Right cardiac atrium (tissue), 5 donors: ENCODE measurements around the gene TFEC. TPM values are rescaled to one million over a fixed set of nuclear protein-coding genes. Genes with fewer than 3 reads are reported as not detected.
"Not testable (repeated sequence)": the region's sequence is repeated elsewhere in the genome, so short reads cannot be mapped to it uniquely, and the experiment has no call there.

Source experiments
- ATAC-seq, 2 donors: fragments of 200-7000 bp; cut with Tn5 transposase; one replicate each; pipeline versions ENCODE4 v1.8.0 to v1.9.1; 2020; ENCODE audit warnings: moderate library complexity in 2 of 2, mild to moderate bottlenecking in 1 of 2
- DNase-seq, 3 donors: peaks; one replicate each; pipeline ENCODE4 v3.0.0-alpha.2; 2020
- H3K27ac ChIP-seq: one replicate; pipeline ENCODE4 v1.5.1; 2013; ENCODE audit warnings: mild to moderate bottlenecking, low read length, control low read depth, moderate library complexity
- H3K27me3 ChIP-seq: one replicate; pipeline ENCODE4 v1.6.1; 2013; ENCODE audit not compliant: control insufficient read depth, insufficient read depth
- H3K4me1 ChIP-seq: one replicate; pipeline ENCODE4 v1.6.1; 2013; ENCODE audit warnings: low read length; ENCODE audit not compliant: control insufficient read depth, insufficient read depth
- H3K4me3 ChIP-seq: one replicate; pipeline ENCODE4 v1.5.1; 2013; ENCODE audit warnings: low read length, control low read depth
- H3K9me3 ChIP-seq: one replicate; pipeline ENCODE4 v1.6.1; 2013; ENCODE audit warnings: low read length; ENCODE audit not compliant: control insufficient read depth
- WGBS: extraction: QIAGEN DNeasy Blood & Tissue Kit; methylation state at CpG from one replicate; pipeline ENCODE4 v1.1.7; 2013; 5-methylcytosine and 5-hydroxymethylcytosine counted together
- intact Hi-C, 4 donors: fragments of 100-400 bp; cut with DNase I; formaldehyde crosslinking; loops; one replicate each; pipeline versions ENCODE4 v1.11.0 to v1.14.0; 2022 to 2023
- long read RNA-seq, 4 donors: library from polyadenylated mRNA; unstranded; transcript quantifications; one replicate each; pipeline ENCODE4 v2.0.0, GENCODE V29; 2020 to 2021
- polyA plus RNA-seq: library from polyadenylated mRNA; stranded (reverse); fragments of 200-250 nt; gene quantifications from one replicate; pipeline ENCODE4 v1.2.3, GENCODE V29; 2013
- total RNA-seq, 4 donors: library from RNA; stranded (reverse); fragmentation: NEBNext Ultra II Directional; extraction: Animal tissue kit (Norgen Biotek cat#: 25700); gene quantifications; one replicate each; pipeline ENCODE4 v1.2.1, GENCODE V29; 2021
- donor health status: healthy with polysubstance abuse.
- donor health status: DM: no; HTN: yes; CAD: no.
- donor health status: DM: no; HTN: no; CAD: no.
- donor health status: DM: no; HTN: yes; CAD: no; lungs with severe emphysema.
- donor health status: DM: yes; HTN: yes; CAD: no.

The TFEC gene
- total RNA-seq, result 1 to 10 TPM; 2.0 to 4.3 (median 3.0) TPM
- polyA plus RNA-seq, result 0.41 TPM
- long read RNA-seq, donor 1, partial matches to known transcripts, result 0 of 1 reads
- long read RNA-seq, donor 1, other reads (novel, unspliced or antisense), result 1 of 1 reads
- long read RNA-seq, donor 2, result 0 reads
- long read RNA-seq, donor 3, full-length matches to known transcripts, result 2 of 3 reads
- long read RNA-seq, donor 3, partial matches to known transcripts, result 0 of 3 reads
- long read RNA-seq, donor 3, other reads (novel, unspliced or antisense), result 1 of 3 reads
- long read RNA-seq, donor 4, result 0 reads

DNA sequence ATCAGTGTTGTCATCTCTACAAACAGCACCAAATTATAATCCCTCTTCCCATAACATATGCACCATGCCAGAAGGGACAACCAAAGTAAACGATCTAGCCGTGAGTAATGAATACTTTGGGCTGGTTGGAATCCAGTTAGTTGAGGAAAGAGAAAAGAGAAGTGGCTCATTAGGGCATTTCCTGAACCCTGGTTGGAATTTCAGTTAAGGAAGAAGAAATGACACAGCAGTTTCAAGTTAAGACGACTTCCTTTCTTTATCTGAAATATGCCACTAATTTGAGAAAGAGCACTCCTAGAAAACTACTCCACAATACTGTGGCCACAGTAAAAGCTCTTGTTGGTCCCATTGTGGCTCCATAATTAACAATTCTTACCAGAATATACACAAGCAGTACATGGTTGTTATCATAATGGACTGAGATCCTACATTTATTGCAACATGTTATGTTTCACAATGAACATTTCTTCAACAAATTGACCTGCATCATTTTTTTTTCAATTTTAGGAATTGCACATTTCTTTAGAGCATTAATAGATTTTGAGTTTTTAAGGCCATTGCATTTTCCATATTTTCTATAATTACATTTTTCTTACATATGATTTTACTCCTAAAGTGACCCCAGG is at the start of gene TFEC:
Gene TFEC, minus strand, starts transcription at position 113 of the 626 bp plus-strand sequence. CDS start 46,322 bp downstream, outside the sequence.
- H3K9me3 ChIP-seq, result no peaks in the 10 kb centered on the region
- DNase-seq (no peak), ATAC-seq (no peak)
- no peak within 1 kb of the TSS for H3K27ac ChIP-seq
- intact Hi-C loops, result no loop called here
- 28% methylated on average over 3 of the region's 3 CpGs for WGBS
- no peaks in the 10 kb centered on the region for H3K27me3 ChIP-seq
- no peak within 1 kb of the TSS for H3K4me3 ChIP-seq
- H3K4me1 ChIP-seq, result no peaks in the 10 kb centered on the region

DNA sequence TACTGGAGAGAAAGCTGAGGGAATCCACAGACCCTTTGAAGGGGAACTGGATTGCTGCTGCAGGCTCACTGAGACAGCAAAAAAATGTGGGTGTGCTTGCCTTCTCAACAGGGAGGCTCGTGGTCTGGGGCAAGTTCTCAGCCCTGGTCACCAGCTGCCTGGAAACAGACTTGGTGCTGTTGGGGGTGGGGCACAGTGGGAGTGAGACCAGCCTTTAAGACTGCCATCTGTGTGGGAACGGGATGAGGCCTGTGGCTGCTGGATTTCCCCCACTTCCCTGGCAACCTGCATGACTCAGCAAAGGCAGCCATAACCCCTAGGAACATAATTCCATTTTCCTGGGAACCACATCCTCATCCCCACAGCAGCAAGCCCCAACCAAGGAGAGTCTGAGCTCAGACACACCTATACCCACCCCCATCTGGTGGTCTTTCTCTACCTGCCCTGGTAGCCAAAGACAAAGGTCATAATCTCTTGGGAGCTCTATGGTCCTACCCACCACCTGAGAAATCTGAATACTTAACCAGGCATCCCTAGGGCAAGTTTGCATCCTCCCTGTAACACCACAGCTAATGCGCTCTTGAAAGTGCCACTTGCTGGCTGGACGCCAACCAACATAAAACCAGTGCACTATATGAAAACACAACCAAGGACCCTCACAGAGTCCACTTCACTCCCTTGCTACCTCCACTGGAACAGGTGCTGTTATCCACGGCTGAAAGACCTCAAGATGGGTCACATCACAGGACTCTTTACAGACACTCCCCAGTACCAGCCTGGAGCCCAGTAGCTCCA is 45.0 kb upstream of the TFEC start:
- Histone ChIP-seq H3K4me3 (no peak overlapping the region), H3K27ac (no peak overlapping the region), H3K4me1 (no peaks in the 10 kb centered on the region), H3K27me3 (no peaks in the 10 kb centered on the region), H3K9me3 (no peaks in the 10 kb centered on the region)
- intact Hi-C loops, result no loop called here
- ATAC-seq, result no peak
- WGBS, result 77% methylated on average over 5 of the region's 5 CpGs
- no peak for DNase-seq

DNA sequence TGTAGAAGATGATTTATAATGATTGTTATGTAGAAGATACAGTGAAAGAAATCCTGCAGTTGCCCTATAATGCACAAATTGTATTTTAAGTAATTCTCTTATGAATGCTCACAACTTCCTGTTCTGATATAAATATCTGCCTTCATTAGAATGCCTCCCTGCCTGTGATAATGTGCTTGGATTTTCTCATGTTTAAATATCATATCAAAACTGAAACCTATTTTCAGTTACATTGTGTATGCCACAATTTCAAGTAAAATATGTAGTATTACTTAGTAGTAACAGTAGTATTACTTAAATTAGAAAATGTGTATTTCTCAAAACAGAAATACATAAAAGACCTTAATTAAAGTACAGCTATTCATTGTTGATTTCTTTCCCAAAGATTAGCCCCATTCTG is 41.1 kb upstream of the TFEC start:
- no peak for DNase-seq
- no peaks in the 10 kb centered on the region for H3K27me3 ChIP-seq
- ATAC-seq, result no peak
- H3K27ac ChIP-seq, result no peak overlapping the region
- H3K4me3 ChIP-seq, result no peak overlapping the region
- no peaks in the 10 kb centered on the region for H3K9me3 ChIP-seq
- no peaks in the 10 kb centered on the region for H3K4me1 ChIP-seq
- intact Hi-C loops, result no loop called here

GRCh38 chr7:116064179-116064578 is 33.6 kb upstream of the TFEC start:
- intact Hi-C loops, result no loop called here
- no peak overlapping the region for H3K27ac ChIP-seq
- H3K27me3 ChIP-seq, result no peaks in the 10 kb centered on the region
- H3K4me1 ChIP-seq, result no peaks in the 10 kb centered on the region
- no peak for DNase-seq
- WGBS, result 65% methylated on average over 1 of the region's 1 CpG
- no peak overlapping the region for H3K4me3 ChIP-seq
- no peaks in the 10 kb centered on the region for H3K9me3 ChIP-seq
- ATAC-seq, result no peak

- intact Hi-C loops, result no loop called here
- ATAC-seq (no peak), DNase-seq (no peak)
- Histone ChIP-seq H3K27ac (no peak overlapping the region), H3K9me3 (no peaks in the 10 kb centered on the region), H3K4me3 (no peak overlapping the region), H3K27me3 (no peaks in the 10 kb centered on the region), H3K4me1 (no peaks in the 10 kb centered on the region)
- 85% methylated on average over 2 of the region's 2 CpGs for WGBS
These were observed 32.1 kb upstream of the TFEC start for GRCh38 chr7:116062666-116063065.

DNA sequence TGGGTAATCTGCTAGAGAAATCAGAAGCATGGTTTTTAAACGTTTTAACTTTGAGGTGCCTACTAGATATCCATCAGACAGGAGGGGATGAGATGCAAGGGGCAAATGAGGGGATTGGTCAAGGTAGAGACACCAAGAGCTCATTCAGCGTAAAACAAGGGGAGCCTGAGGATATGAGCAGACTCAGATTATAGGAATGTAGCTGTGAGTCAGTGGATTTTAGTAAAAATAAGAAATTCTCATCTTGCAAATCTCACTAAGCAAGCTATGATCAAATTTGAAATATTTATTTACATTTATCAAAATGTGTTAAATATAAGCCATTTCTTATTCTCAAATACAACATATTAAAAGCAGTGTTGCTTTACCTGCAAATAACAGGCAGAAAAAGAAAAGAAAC is 21.4 kb upstream of the TFEC start:
- no peaks in the 10 kb centered on the region for H3K9me3 ChIP-seq
- no peak for ATAC-seq
- H3K4me3 ChIP-seq, result no peak overlapping the region
- H3K27ac ChIP-seq, result no peak overlapping the region
- H3K27me3 ChIP-seq, result no peaks in the 10 kb centered on the region
- WGBS, result 48% methylated on average over 2 of the region's 2 CpGs
- no peak for DNase-seq
- intact Hi-C loops, result no loop called here
- no peaks in the 10 kb centered on the region for H3K4me1 ChIP-seq

GRCh38 chr7:116047261-116047660 is 16.7 kb upstream of the TFEC start:
- H3K4me1 ChIP-seq, H3K4me3 ChIP-seq, intact Hi-C loops, ATAC-seq, DNase-seq, H3K27ac ChIP-seq, H3K9me3 ChIP-seq, H3K27me3 ChIP-seq: not testable (repeated sequence)
- WGBS, result 86% methylated on average over 6 of the region's 6 CpGs

- DNase-seq, result no peak
- WGBS, result 85% methylated on average over 6 of the region's 6 CpGs
These were observed 15.0 kb upstream of the TFEC start for GRCh38 chr7:116045532-116045931.

DNA sequence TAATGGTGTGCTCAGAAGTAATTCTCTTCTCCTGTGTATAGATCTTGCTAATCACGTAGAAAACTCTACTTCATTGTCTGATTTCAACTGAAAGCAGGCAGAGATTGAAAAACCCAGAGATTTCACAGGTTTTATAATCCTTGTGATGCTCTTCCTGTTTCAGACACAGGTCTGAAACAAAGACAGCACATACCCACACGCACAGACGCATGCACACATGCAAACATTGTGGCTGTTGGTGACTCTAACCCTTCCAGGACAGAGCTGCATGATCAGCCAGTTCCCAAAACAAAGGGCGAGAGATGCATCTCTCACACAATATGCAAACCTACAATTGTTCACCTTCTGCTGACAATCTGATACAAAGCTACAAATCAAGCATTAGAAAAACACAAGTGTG is 11.1 kb upstream of the TFEC start:
- ATAC-seq (no peak), DNase-seq (no peak)
- H3K27ac ChIP-seq, result no peak overlapping the region
- intact Hi-C loops, result no loop called here
- H3K4me1 ChIP-seq, result no peaks in the 10 kb centered on the region
- no peaks in the 10 kb centered on the region for H3K9me3 ChIP-seq
- no peaks in the 10 kb centered on the region for H3K27me3 ChIP-seq
- no peak overlapping the region for H3K4me3 ChIP-seq
- WGBS, result 69% methylated on average over 4 of the region's 4 CpGs

More at GRCh38 chr7:116045532-116045931, 15.0 kb upstream of the TFEC start:
- no peak for ATAC-seq
- Histone ChIP-seq H3K27ac (no peak overlapping the region), H3K4me1 (no peaks in the 10 kb centered on the region), H3K27me3 (no peaks in the 10 kb centered on the region), H3K9me3 (no peaks in the 10 kb centered on the region), H3K4me3 (no peak overlapping the region)
- intact Hi-C loops, result no loop called here

DNA sequence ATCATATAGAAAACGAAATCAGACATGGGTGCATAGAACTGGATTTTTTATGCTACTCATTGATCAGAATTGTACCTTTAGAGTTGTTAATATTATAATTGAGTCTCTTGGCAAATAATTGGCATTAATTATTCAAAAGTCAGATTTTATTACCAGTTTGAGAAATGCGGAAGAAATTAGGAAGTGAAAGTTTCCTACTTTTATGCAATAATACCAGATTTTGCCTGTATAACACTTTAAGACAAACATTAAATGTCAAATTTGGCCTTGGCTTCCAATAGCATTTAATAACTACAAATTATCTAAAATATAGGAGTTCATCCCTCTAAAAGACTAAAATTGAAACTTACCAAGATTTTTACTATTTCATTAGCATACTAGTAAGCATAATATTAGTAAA is 6.8 kb upstream of the TFEC start:
- Histone ChIP-seq H3K4me3 (no peak overlapping the region), H3K27ac (no peak overlapping the region), H3K4me1 (no peaks in the 10 kb centered on the region), H3K27me3 (no peaks in the 10 kb centered on the region), H3K9me3 (no peaks in the 10 kb centered on the region)
- WGBS, result 77% methylated on average over 2 of the region's 2 CpGs
- ATAC-seq (no peak), DNase-seq (no peak)
- intact Hi-C loops, result no loop called here

DNA sequence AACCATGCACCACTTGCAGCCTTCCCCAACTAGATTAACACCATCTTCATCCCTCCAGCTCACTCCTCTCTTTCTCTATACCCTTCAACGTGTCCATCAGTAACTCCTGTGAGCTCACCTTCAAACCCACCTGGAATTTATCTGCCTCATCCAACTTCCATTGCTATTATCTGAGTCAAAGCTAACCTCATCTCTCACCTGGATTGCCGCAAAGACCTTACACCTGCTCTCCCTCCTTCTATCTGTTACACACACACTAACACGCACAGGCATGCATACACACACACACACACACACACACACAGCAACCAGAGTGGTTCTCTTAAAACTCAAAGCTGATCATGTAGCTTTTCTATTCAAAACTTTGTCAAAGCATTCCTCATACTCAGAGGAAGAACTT is 3.8 kb upstream of the TFEC start:
- intact Hi-C loops, result no loop called here
- Histone ChIP-seq H3K27ac (no peak overlapping the region), H3K4me1 (no peaks in the 10 kb centered on the region), H3K9me3 (no peaks in the 10 kb centered on the region), H3K27me3 (no peaks in the 10 kb centered on the region), H3K4me3 (no peak overlapping the region)
- 71% methylated on average over 3 of the region's 3 CpGs for WGBS
- DNase-seq (no peak), ATAC-seq (no peak)
